ENCODE results near the gene FCHSD2.

The FCHSD2 gene

GRCh38 chr11:72904016-72904415 lies 238.1 kb downstream of the FCHSD2 start:
- Mint-ChIP-seq H3K27me3 (no peaks in the 10 kb centered on the region), H3K4me1 (ENCODE audit: low read depth) (no peaks in the 10 kb centered on the region), H3K4me3 (no peak overlapping the region), H3K9me3 (peaks cover 7% of the 10 kb centered on the region), H3K36me3 (ENCODE audit: low read depth) (peaks cover 34% of the 10 kb centered on the region), H3K27ac (no peak overlapping the region)
- DNase-seq: no peak

- peaks cover 19% of the 10 kb centered on the region for H3K36me3 Mint-ChIP-seq (ENCODE audit: low read depth)
- no peaks in the 10 kb centered on the region for H3K9me3 Mint-ChIP-seq
- no peak overlapping the region for H3K27ac Mint-ChIP-seq
These were observed 240.7 kb downstream of the FCHSD2 start for GRCh38 chr11:72901374-72901773.

DNA sequence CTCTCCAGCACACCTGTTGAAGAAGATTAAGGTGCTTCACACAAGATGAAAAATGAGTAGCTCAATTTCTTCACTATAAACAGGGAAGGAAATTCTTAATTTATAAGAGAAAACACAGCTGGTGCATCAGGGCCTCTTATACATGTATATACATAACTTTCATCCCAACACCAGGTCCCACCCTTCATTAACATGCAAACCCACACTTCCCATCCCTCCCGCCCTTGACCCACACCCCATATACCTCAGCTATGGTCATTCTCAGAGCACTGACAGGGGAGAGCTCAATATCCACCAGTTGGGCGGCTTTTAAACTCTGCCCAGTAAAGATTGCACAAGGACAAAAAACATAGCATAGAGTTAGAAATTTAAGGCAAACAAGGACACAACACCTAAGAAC lies 242.1 kb downstream of the FCHSD2 start:
- no peaks in the 10 kb centered on the region for H3K9me3 Mint-ChIP-seq
- no peaks in the 10 kb centered on the region for H3K4me1 Mint-ChIP-seq (ENCODE audit: low read depth)
- peaks cover 19% of the 10 kb centered on the region for H3K36me3 Mint-ChIP-seq (ENCODE audit: low read depth)
- no peak for DNase-seq
- H3K27ac Mint-ChIP-seq: peak overlapping the region; percentile 17
- H3K27me3 Mint-ChIP-seq: no peaks in the 10 kb centered on the region
- H3K4me3 Mint-ChIP-seq: no peak overlapping the region

More at GRCh38 chr11:72901374-72901773, 240.7 kb downstream of the FCHSD2 start:
- Mint-ChIP-seq H3K4me1 (ENCODE audit: low read depth) (no peaks in the 10 kb centered on the region), H3K4me3 (no peak overlapping the region), H3K27me3 (no peaks in the 10 kb centered on the region)
- no peak for DNase-seq

DNA sequence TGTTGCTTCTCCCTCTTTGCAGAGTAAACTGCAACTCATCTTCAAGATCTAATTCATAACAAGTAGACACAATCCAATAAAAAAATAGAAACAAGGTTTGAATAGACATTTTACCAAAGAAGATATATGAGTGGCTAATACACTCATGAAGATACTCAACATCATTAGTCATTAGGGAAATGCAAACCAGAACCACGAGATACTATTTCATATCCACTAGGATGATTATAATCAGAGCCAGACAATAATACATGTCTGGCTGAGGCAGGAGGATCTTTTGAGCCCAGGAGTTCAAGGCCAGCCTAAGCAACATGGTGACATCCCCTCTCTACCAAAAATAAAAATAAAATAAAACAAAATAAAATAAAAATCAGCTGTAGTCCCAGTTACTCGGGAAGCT lies 242.9 kb downstream of the FCHSD2 start:
- no peak overlapping the region for H3K4me3 Mint-ChIP-seq
- H3K4me1 Mint-ChIP-seq (ENCODE audit: low read depth): no peaks in the 10 kb centered on the region
- no peaks in the 10 kb centered on the region for H3K27me3 Mint-ChIP-seq
- no peak for DNase-seq
- no peaks in the 10 kb centered on the region for H3K9me3 Mint-ChIP-seq
- H3K36me3 Mint-ChIP-seq (ENCODE audit: low read depth): peaks cover 19% of the 10 kb centered on the region
- no peak overlapping the region for H3K27ac Mint-ChIP-seq

DNA sequence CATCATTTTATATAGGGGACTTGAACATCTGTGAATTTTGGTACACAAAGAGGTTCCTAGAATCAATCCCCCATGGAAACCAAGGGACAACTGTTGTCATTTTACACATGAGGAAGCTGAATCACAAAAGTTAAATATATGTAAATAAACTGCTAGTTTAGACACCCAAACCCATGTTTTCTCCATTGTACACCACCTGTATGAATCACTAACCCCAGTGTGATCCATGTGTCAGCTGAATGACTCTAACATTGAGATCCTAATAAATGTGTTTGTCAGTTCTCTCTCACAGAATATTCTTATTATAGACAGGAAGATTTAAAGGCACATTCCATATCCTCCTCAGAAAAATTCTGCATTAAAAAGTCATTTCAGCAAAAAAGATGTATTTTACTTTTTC lies 244.6 kb downstream of the FCHSD2 start:
- H3K27me3 Mint-ChIP-seq: no peaks in the 10 kb centered on the region
- no peaks in the 10 kb centered on the region for H3K4me1 Mint-ChIP-seq (ENCODE audit: low read depth)
- no peak for DNase-seq
- H3K27ac Mint-ChIP-seq: no peak overlapping the region
- no peak overlapping the region for H3K4me3 Mint-ChIP-seq
- no peaks in the 10 kb centered on the region for H3K9me3 Mint-ChIP-seq
- peaks cover 16% of the 10 kb centered on the region for H3K36me3 Mint-ChIP-seq (ENCODE audit: low read depth)

GRCh38 chr11:72896431-72896830 lies 245.7 kb downstream of the FCHSD2 start:
- H3K27ac Mint-ChIP-seq: no peak overlapping the region
- H3K4me1 Mint-ChIP-seq (ENCODE audit: low read depth): no peaks in the 10 kb centered on the region
- no peak for DNase-seq

DNA sequence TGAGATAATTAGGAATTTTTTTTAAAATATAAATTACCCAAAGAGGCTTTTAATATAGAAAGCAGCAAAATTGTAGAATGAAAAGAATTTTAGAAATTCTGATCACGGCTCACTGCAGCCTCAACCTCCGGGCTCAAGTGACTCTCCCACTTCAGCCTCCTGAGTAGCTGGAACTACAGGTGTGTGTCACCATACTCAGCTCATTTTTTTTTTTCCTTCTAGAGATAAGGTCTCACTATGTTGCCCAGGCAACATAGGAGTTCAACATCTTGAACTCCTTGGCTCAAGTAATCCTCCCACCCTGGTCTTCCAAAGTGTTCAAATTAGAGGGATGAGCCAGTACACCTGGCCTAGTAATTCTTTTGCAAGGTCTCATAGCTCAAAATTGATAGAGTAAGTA lies 251.2 kb downstream of the FCHSD2 start:
- Mint-ChIP-seq H3K27me3 (no peaks in the 10 kb centered on the region), H3K36me3 (ENCODE audit: low read depth) (peaks cover 31% of the 10 kb centered on the region), H3K27ac (no peak overlapping the region), H3K4me3 (no peak overlapping the region), H3K4me1 (ENCODE audit: low read depth) (no peaks in the 10 kb centered on the region), H3K9me3 (no peaks in the 10 kb centered on the region)
- DNase-seq: no peak

More at GRCh38 chr11:72896431-72896830, 245.7 kb downstream of the FCHSD2 start:
- no peaks in the 10 kb centered on the region for H3K9me3 Mint-ChIP-seq
- H3K27me3 Mint-ChIP-seq: no peaks in the 10 kb centered on the region
- peaks cover 13% of the 10 kb centered on the region for H3K36me3 Mint-ChIP-seq (ENCODE audit: low read depth)
- no peak overlapping the region for H3K4me3 Mint-ChIP-seq

DNA sequence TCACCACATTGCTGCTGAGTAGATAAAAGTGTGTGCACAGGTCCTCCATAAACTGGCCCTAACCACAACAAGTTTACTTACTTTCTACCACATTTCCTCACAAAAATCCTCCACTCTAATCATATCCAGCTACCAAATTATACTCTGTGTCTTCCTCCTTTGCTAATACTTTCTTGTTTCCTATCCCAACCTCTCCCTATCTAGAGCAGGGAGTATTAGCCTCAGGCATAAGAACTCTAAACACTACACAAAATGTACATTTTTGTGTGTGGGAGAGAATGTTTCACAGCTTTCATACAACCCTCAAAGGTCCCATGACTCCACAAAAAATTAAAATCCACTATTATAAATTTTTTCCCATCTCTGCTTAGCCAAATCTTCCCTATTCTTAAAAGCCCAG lies 255.5 kb downstream of the FCHSD2 start:
- H3K36me3 Mint-ChIP-seq (ENCODE audit: low read depth): peaks cover 59% of the 10 kb centered on the region

DNA sequence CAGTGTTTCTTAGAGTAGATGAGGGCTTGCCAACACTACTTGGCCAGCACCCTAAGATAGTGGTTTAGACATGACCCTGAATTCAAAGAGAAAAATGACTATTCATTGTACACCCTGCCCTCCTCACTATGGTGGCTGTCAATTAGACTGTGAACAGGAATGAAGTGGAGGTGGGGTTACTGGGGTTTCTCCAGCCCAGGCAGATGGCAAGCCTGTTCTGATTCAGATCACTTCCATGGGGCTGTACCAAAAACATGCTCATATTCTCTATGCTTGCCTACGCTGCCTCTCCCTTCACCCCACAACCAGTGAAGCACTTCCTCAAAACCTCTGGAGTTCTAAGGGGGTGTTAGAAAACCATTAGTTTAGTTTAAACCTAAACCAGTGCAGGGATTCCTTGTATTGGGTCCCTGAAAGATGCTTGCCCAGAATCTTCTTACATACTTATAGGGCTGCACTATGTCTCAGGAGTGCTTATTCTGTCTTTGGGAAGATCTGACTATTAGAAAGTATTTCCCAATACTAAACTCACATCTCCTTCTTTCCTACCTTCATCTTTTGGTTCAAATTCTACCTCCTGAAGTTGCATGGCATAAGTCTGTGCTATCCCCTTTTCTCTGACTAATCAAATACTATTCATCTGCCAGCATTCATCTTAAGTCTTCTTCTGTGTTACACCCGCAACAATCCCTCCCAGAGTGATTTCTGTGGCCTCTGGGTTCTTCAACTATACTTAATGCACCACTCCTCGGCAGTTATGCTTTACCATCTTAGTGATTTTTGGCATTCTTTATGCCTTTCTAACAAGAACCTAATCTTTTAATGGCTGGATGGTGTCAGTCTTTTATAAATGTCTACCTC lies 256.1 kb downstream of the FCHSD2 start:
- H3K27me3 Mint-ChIP-seq: no peaks in the 10 kb centered on the region
- H3K36me3 Mint-ChIP-seq (ENCODE audit: low read depth): peaks cover 66% of the 10 kb centered on the region
- no peak for DNase-seq
- H3K4me3 Mint-ChIP-seq: no peak overlapping the region
- H3K9me3 Mint-ChIP-seq: peaks cover 5% of the 10 kb centered on the region
- H3K27ac Mint-ChIP-seq: no peak overlapping the region
- no peaks in the 10 kb centered on the region for H3K4me1 Mint-ChIP-seq (ENCODE audit: low read depth)

More for the DNA sequence above, 255.5 kb downstream of the FCHSD2 start:
- peaks cover under 1% of the 10 kb centered on the region for H3K9me3 Mint-ChIP-seq
- no peak overlapping the region for H3K4me3 Mint-ChIP-seq
- DNase-seq: no peak
- H3K27me3 Mint-ChIP-seq: no peaks in the 10 kb centered on the region
- no peaks in the 10 kb centered on the region for H3K4me1 Mint-ChIP-seq (ENCODE audit: low read depth)
- H3K27ac Mint-ChIP-seq: no peak overlapping the region

DNA sequence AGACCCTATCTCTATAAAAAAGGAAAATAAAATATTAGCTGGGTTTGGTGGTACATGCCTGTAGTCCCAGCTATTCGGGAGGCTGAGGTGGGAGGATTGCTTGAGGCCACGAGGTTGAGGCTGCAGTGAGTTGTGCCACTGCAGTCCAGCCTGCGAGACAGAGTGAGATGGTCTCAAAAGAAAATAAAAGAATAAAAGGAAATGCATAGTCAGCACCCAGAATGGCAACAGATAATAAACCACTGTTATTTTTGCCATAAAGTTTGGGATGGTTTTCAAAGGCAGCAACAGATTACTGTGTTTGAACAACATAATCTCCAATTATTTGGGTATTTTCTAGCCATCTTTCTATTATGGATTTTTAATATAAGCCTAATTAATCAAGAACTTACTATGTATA lies 266.0 kb downstream of the FCHSD2 start:
- Mint-ChIP-seq H3K36me3 (ENCODE audit: low read depth) (peaks cover 36% of the 10 kb centered on the region), H3K27ac (no peak overlapping the region), H3K4me3 (no peak overlapping the region), H3K4me1 (ENCODE audit: low read depth) (peaks cover 9% of the 10 kb centered on the region), H3K27me3 (no peaks in the 10 kb centered on the region), H3K9me3 (peaks cover under 1% of the 10 kb centered on the region)
- no peak for DNase-seq

- DNase-seq: no peak
- Mint-ChIP-seq H3K36me3 (ENCODE audit: low read depth) (peaks cover 34% of the 10 kb centered on the region), H3K4me1 (ENCODE audit: low read depth) (peaks cover 13% of the 10 kb centered on the region), H3K27me3 (no peaks in the 10 kb centered on the region), H3K4me3 (no peak overlapping the region), H3K27ac (no peak overlapping the region), H3K9me3 (no peaks in the 10 kb centered on the region)
These were observed 266.4 kb downstream of the FCHSD2 start for GRCh38 chr11:72875736-72876135.

DNA sequence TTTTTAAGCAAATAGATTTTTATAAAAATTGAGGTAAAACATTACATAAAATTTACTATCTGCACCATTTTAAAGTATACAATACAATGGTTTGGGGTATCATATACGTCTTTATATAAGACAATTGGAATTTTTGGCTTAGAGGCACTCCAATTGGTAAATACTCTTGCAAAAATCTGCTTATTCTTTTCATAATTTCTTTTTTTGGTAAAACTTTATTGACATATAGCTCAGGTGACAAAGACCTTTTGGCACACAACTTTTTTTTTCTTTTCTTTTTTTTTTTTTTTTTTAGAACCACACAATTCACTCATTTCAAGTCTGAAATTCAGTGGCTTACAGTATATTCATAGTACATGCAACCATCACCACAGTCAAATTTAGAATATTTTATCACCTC lies 270.1 kb downstream of the FCHSD2 start:
- peaks cover 24% of the 10 kb centered on the region for H3K4me1 Mint-ChIP-seq (ENCODE audit: low read depth)
- H3K9me3 Mint-ChIP-seq: no peaks in the 10 kb centered on the region
- peaks cover 31% of the 10 kb centered on the region for H3K36me3 Mint-ChIP-seq (ENCODE audit: low read depth)
- H3K27ac Mint-ChIP-seq: no peak overlapping the region
- H3K27me3 Mint-ChIP-seq: no peaks in the 10 kb centered on the region
- no peak overlapping the region for H3K4me3 Mint-ChIP-seq
- DNase-seq: no peak

- no peaks in the 10 kb centered on the region for H3K9me3 Mint-ChIP-seq
- no peaks in the 10 kb centered on the region for H3K27me3 Mint-ChIP-seq
- H3K27ac Mint-ChIP-seq: no peak overlapping the region
- DNase-seq: no peak
- peaks cover 24% of the 10 kb centered on the region for H3K4me1 Mint-ChIP-seq (ENCODE audit: low read depth)
- H3K4me3 Mint-ChIP-seq: no peak overlapping the region
- H3K36me3 Mint-ChIP-seq (ENCODE audit: low read depth): peaks cover 35% of the 10 kb centered on the region
These were observed 271.0 kb downstream of the FCHSD2 start for GRCh38 chr11:72871119-72871518.

GRCh38 chr11:72869831-72870230 lies 272.3 kb downstream of the FCHSD2 start:
- no peak overlapping the region for H3K27ac Mint-ChIP-seq
- no peak for DNase-seq
- H3K27me3 Mint-ChIP-seq: no peaks in the 10 kb centered on the region
- H3K4me3 Mint-ChIP-seq: no peak overlapping the region
- H3K9me3 Mint-ChIP-seq: no peaks in the 10 kb centered on the region
- peaks cover 30% of the 10 kb centered on the region for H3K4me1 Mint-ChIP-seq (ENCODE audit: low read depth)
- peaks cover 32% of the 10 kb centered on the region for H3K36me3 Mint-ChIP-seq (ENCODE audit: low read depth)

- H3K27ac Mint-ChIP-seq: no peak overlapping the region
- no peaks in the 10 kb centered on the region for H3K9me3 Mint-ChIP-seq
- DNase-seq: no peak
- no peak overlapping the region for H3K4me3 Mint-ChIP-seq
- no peaks in the 10 kb centered on the region for H3K27me3 Mint-ChIP-seq
- peaks cover 33% of the 10 kb centered on the region for H3K4me1 Mint-ChIP-seq (ENCODE audit: low read depth)
- H3K36me3 Mint-ChIP-seq (ENCODE audit: low read depth): peaks cover 28% of the 10 kb centered on the region
These were observed 274.1 kb downstream of the FCHSD2 start for GRCh38 chr11:72867970-72868369.
